ENCODE measurements around the gene DENND4A.
"Not testable (repeated sequence)": the region's sequence is repeated elsewhere in the genome, so short reads cannot be mapped to it uniquely, and the experiment has no call there.

DENND4A gene

GRCh38 chr15:65626856-65627255 lies 165.2 kb downstream of the DENND4A start:
- no peak for DNase-seq

GRCh38 chr15:65623103-65623502 lies 169.0 kb downstream of the DENND4A start:
- no peak for DNase-seq

GRCh38 chr15:65621638-65622037 lies 170.5 kb downstream of the DENND4A start, which contains the start of gene SLC24A1:
Gene SLC24A1, plus strand, starts transcription at chr15:65621938. Its CDS starts 2,143 bp downstream, at chr15:65624081.
- DNase-seq = no peak

GRCh38 chr15:65620833-65621232 lies 171.3 kb downstream of the DENND4A start:
- no peak for DNase-seq

GRCh38 chr15:65619626-65620290 lies 172.3 kb downstream of the DENND4A start:
- no peak for DNase-seq

GRCh38 chr15:65618560-65619109 lies 173.5 kb downstream of the DENND4A start:
- no peak for DNase-seq

GRCh38 chr15:65615887-65616286 lies 176.2 kb downstream of the DENND4A start:
- not testable (repeated sequence) for DNase-seq

- DNase-seq = no peak
Measured at GRCh38 chr15:65612949-65613744, 178.9 kb downstream of the DENND4A start.

GRCh38 chr15:65612616-65612946 lies 179.5 kb downstream of the DENND4A start:
- DNase-seq = no peak

GRCh38 chr15:65611888-65612615 lies 180.0 kb downstream of the DENND4A start:
- DNase-seq = peak; percentile 34 to 48

- peak; percentile 98 for DNase-seq
Measured at GRCh38 chr15:65610871-65611718, 181.0 kb downstream of the DENND4A start, which contains the start of gene INTS14. Gene INTS14, minus strand, starts transcription at chr15:65611131. Its CDS starts 3,751 bp downstream, at chr15:65607380.

All from SHP77 (cell line).